NCI-H510A treated with DMSO at 0.1 percent for 48 hours (cell line): ENCODE data around the gene RAD51B.
A peak's percentile ranks its signal among the peaks of the same experiment; 100 is the strongest.

Experiments used
- DNase-seq: peaks from one replicate; lab custom pipeline; 2025; lab: John Stamatoyannopoulos, UW

The RAD51B gene

DNA sequence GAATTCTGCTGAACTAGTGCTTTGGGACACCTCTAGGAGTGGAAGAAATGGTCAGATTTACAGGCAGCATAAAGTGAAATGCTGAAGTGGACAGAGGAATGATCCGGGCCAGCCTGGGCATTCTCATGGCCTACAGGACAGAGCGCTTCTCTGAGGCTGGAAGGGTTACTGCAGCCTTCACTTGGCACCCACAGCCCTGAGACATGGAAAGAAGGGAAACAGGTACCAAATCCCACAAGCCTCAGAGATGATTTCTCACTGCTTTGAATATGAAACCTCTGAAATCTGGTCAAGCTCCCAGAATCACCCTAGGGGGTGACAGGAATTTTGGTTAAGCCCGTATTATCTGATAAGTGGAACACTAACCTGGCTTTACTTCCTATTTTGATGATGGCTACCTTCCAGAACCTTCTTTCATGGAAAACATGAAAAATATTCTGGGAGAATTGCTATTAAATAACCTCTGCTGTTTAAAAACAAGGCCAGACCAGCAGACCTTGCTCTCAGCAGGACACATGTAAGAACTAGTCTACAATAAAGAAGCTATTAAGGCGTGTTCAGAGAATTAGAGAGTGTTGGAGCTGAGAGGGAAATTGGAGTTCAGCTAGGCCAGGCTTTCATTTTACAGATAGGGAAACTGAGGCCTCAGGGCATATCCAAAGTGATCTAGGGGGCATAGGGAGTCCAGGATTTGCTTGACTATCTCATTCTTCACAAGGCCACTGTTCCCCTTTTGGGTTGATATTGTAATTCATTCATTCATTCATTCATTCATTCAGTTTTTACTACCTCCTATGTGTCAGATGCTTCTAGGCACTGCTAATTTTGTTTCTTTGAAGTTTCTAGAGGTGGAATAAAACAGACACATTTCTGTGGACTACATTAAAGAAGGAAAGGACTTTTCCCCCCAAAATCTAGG, 691.8 kb downstream of the RAD51B start:
- no peak for DNase-seq

DNA sequence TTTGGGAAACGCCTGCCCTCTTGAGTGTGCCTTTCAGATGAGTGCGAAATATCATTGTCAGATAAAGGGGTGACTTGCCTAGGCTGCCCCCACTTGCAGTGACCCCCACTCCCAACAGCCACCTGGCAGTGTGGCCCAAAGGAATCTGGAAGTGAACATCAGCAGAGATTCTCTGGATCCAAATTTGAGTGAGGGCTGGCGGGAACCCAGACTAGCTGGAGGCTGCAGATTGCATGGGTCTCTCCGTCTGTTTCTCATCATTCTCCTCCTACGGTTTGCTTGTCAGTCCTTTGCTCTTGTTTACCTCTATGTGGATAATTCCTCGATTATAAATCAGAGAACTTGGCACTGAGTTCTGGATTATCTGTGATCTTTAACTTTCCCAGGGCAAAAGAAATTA, 692.5 kb downstream of the RAD51B start:
- no peak for DNase-seq

DNA sequence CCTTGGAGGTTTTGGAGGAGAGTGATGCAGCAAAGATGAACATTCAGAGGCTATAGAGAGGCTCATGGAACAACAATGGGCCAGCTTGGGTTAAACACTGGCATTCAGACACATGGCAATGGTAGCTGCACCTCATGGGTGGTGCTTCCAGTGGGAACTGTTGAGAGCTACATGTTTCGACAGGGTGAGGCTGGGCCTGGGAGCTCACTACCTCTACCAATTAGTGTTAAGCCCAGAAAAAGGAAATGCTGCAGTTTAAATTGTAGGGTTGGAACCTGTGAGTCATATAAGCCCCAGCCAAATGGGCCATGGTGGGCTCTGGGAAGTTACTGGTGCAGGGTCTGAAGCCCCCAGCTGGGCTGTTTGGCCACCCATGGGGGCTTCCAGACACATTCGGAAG, 693.6 kb downstream of the RAD51B start:
- no peak for DNase-seq

DNA sequence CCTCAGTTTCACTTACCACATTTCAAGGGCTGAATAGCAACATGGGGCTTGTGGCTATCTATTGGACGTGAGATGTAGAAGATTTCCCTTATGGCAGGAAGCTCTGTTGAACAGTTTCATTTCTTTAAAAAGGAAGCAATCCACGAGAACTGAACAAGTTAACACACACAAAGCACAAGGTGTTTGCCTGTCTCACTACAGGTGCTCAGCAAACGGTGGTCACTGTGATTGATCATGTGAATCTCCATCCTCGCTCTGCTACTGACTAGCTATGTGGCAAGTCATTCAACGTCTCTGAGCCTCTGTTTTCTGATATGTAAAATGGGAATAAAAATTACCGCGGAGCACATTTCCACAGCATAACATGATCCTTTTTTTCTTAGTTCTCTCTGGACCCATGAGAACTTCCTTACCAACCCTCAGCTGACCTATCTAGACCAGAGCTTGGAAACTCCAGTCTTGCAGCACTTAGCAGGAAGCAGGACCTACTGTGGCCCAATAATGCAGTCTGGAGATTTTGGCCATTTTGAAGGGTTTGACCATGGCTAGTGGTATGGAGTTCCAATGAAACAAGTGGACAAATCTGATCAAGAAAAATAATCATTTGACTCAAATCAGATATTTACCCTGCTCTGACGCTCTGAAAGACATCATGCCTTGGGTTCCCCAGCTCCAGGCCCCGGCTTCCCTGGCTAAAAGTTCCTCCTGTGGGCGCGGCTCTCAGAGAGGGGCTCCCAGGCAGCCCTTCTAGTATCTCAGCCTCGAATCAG, 694.4 kb downstream of the RAD51B start:
- DNase-seq: no peak

DNA sequence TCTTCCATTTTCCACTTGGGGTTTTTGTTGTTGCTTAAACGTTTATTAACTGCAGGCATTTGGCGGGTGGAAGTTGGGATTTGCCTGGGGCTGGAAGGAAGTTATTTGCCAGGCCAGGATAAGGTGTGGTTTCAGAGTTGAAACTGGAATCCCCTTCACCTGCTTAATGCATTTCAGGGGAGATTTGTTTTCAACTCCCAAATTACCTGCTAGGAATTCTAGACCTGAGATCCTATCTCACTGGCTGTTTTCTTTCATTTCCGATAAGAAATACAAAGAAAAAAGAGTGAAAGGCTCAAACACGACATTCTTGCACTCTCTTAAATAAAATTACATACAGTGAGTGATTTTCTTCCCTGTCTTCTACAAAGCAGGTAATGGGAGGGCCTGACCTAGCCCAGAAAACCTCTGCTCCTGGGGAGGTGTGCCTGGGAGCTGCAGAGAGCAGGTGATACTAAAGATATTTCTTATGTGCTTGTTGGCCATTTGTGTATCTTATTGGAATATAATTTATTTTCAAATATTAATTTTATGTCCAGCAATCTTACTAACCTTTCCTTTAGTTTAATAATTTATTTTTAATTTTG, 695.1 kb downstream of the RAD51B start:
- DNase-seq: no peak

DNA sequence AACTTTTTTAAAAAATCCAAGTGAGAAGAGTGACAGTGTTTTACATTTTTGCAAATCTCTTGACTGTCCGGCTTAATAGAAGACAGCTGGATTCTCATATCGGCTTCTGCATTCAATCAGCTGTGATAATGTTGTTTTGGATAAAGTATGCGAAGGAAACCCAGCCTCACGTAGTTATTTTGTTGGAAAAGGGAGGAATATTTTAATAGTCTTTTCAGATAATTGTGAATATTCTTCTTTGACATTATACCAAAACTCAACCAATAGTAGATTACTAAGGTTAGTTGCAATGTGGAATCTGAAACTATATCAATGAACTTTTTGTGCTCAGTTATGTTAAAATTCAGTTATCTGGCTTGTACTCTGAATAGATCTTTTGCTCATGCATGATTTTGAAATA, 696.8 kb downstream of the RAD51B start:
- no peak for DNase-seq

DNA sequence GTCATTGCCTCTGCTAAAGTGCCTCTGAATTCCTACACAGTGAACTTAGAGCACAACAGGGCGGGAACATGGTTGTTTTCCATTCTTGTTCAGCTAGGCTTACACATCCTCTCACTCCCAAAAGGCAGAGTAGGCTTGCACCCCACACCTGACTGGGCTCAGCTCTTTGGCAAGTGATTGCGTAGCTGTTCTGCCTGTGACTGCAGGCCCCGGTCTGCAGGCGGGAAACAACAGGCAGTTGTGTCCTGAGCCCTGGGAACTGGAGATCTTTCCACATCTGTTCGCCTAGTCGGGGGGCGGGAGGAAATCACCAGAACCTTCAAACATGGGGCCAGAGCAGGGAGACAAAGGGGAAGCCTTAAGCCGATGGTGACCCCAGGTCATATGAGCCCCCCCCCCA, 698.6 kb downstream of the RAD51B start:
- DNase-seq: no peak

DNA sequence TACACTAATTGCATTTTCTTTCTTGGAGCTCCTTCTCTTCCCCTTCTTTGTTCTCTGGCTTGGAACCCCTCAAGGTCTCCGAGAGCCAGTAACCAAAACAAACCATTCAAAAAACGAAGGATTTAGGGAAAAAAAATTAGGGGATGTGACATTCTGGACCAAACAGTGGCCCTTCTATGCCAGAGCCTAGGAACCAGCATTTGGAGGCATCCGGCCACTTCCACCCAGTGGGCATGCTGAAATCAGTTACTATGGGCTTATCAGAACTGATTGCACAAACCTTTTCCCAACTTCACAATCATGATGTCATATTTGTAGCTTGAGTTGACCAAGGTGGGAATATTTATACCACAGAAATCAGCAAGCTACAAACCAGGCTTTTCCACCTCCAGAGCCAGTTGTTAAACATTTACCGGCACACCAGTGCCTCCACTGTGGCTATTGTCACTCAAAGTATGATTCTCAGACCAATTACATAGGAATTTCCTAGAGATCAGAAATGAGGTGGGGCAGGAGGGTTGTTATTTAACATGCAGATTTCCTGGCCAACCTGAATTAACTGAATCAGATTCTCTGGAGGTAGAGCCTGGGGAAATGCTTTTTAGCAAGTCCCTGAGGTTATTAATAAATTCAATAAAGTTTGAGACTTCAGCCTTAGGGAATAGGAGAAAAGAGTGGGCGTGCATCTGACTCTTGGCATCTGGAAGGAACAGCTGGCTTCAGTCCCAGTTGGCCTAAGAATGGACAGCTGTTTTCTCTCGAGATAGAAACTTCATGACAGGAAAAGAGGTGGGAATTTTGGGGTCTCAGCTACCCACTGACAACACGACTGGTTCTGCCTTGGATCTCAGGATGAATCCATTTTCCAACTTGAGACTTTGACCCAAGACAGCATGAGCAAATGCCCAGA, 699.4 kb downstream of the RAD51B start:
- no peak for DNase-seq

DNA sequence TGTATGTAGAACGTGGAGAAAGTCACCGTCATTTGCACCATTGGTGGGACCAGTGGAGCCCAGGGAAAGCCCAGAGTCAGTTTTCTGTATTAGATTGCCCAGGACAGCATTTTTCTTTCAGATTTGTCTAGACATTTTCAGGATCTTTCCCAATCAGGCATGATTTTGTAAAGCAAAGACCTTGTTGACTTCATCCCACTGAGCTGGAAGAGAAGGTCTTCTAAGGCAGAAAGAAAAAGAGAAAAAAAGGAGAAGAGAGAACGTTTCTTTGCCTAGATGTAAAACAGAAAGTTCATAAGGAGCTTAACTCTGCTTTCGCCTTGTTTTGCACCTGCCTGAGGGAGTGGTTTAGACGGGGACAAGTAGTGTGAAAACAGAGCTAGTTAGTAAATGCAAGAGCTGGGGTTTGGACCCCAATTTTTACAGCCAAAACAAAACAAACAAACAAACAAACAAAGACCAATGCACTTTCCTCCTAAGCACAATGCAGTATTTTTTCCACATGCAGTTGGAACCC, 700.1 kb downstream of the RAD51B start:
- no peak for DNase-seq

DNA sequence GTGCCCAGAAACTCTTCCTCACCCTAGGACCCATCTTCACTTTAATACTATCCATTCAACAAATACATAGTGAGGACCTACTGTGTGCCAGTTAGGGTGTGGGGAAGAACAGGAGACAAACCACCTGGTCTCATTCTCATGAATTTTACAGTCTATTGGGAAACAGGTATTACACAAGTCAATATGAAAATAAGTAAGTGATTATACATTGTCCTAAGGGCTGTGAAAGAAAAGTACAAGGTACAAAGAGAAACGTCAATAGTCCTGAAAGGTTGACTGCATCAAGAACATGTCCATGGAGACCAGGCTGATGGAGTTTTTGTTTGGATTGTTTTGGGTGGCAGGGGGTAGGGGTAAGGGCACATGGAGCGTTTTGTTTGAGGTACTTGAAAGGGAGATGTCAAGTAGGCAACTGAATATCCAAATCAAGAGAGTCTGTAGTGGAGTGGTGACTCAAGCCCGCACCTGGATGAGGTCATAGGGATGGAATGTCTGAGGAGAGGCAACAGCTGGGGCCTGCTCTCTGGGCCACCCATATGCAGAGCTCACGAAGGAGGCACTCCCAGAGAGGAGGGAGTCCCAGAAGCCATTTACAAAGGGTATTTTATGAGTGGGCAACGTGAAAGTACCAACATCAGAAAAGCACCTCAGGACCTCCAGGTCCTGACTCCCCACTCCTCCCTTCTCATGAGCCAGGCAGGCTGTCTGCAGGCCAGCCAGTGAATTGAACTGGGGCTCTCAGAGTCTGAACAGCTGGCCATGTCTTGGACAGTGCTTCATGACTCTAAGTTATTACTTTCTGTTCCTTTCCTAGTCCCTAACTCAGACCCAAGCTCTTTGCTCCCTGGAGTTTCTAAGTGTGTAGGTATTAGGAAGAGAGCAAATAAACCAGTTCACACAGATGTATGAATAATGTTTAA, 701.3 kb downstream of the RAD51B start:
- DNase-seq: peak; percentile 90

DNA sequence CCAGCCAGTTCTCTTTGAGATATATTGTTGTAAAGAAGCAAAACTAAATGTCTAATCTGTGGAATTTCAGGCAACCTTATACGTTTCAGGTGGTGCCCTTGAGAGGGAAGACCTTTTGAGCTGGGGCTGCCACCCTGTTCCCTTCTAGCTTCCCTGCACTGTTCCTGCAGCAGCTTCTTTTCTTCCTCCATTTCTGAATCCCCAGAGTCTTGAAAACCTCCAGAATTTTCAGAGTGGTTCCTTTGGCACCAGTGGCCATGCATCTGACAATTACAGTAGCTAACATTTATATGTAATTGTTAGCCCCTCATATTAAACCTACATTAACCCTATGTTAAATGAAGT, 702.0 kb downstream of the RAD51B start:
- DNase-seq: no peak

DNA sequence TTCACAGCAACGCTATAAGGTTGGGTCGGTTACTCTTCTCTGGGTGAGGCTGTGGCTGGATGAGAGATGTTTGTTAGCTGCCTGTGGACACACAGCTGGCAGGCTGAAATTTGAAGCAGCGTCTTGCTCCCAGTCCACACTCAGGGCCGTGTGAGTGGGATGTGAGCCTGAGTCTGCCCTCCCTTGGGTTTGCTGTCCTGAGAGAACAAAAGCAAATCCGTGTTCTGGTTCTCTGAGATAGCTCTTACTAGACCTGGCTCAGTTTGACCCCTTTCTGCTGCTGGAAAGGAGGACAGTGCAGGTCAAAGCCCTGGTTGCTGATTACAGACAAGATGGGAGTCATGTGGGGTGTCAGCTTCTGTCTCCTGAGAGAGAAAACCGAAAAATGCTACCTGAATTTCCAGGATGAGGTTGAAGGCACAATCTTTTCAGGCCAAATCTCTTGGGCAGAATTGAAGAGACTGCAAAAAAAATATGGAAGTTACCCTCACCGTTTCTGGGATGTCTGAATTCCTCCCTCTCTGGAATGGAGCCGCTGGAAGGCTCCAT, 702.5 kb downstream of the RAD51B start:
- no peak for DNase-seq

DNA sequence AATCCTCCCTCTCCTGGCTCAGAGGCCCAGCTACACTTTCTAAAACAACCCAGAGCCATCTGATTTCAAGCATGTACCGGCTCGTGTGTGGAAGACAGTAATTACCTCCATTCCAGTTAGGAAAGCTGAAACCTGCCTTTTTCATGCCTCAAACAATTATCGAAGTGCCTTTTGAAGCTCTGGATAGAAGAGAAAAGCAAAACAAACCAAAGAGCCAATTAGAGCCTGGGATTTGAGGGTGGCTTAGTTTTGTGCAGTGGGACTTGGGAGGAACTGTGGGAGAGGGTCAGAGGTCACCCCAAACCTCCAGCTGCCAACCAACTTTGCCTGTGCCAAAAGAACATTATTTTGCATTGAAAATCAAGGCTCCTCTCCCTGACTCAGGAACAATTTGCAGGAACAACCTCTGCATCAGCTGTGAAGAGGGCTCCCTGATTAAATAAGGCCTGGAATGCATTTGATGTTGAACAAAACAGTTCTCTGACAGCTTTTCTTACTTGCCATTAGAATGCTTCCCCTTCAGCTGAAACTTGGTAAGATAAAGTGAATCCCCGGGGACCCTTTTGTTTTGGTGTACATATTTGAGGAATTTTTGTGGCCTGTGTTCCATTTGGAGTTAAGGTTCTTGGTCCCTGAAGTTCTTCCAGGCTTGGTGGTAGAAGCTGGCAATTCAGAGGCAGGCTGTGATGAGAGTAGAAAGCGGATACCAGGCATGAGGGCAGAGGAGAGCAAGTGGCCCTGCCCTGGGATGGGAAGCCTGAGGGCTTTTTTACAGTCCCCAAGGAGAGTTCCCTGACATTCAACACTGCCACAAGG, 703.1 kb downstream of the RAD51B start:
- DNase-seq: no peak

DNA sequence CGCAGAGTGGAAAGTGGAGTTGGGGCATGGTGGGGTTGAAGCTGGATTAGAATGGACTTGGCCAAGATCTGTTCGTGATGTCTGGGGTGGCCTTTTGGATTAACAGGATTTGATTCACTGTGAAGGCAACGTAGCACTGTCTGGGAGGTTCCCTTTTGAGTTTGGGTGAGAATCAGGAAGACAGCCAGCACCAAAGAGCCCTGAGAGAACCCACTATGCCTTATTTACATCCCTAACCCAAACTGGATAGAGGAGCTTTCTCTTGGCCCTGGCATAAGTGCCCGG, 703.7 kb downstream of the RAD51B start:
- no peak for DNase-seq

DNA sequence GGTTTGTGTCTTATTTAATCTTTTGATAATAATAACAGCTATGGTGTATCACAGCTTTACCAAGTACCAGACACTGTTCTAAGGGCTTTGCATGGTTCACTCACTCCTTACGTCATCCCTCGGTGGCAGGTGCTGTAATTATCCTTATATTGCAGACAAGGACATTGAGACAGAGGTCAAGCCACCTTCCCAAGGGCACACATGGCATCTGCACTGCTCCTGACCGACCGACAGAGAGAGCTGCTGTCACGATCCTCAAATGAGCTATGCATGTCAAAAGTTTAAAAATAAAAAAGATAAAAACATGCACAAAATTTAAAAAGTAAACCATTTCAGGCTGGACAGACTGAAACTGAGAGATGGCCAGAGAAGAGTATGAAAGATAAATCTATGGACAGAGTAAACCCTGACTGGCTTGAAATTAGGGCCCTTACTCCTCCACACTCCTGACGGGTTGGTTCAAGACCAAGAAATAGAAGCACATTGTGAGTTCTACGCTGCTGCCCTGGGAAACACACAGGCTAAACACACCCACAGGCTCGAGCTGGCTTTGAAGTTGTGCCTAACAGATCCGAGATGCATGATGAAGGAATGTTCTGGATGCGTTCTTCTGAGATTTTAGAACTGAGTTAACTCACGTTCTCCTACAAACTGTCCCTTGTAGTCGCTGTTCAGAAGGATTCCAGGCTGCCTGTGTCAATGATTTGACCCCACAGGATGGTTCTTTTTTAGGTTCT, 704.6 kb downstream of the RAD51B start:
- no peak for DNase-seq

DNA sequence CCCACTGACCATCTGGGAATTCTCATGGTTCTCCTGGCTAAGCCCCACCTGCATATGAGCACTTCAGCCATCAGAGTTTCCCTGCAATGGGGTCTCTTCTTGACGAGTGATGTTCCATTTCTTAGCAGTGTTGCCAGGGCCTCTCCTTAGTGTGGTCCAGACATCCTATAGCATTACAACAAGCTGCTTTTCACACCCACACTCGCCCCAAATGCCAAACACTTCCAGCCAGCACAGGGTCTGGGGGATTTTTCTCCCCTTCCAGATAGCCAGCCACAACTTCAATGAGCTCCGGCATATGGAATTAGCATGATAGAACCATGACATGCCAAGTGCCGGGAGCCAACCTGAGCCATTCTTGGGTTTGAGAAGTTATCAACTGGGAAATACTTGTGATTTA, 705.9 kb downstream of the RAD51B start:
- no peak for DNase-seq

DNA sequence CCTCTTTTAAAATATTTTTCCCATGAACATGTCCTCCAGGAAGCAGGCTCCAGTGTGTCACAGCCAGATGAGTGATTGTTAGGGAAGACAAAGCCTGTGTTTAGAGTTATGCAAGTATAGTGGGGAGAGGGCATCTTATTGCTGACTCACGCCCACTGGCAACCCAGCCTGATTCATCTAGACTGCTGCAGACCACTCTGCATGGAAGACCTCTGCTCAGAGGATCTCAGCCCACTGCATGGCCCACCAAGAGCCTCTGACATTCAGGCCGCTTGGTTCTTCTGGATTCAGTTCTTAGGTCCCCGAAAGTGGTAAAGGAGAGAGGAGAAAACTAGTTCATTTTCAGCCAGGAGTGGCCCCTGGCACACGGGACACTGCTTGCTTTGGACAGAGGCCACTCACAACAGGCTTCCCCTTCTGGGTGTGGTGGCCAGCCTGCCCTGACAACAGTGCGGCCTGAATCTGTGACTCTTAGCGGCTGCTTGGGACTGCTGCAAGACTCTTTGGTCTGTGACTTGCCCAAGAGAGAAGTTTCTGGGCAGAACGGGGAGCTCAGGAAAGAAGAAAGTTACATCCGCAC, 707.0 kb downstream of the RAD51B start:
- DNase-seq: no peak

DNA sequence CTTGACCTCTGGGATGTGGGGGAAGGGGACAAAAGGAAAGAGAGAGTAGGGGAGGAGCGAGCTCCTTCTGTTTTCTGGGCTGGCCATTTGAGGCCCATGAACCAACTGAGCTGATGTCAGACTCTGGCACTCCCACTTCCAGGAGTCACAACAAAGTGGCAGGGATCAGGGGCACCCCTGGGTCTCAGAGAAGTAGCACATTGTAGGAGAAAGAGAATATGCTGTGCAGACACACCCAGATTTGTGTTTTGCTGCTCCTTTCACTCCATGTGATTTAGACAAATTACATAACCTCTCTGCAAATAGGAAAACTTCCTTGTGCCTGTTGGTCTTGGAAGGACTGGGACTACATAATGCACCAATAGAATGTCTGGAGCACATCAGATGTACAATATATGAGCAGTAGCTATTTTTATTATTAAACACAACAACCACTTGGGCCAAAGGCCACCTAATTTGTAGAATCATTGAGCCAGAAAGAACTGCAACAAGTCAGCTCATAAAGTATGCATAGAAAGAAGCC, 707.8 kb downstream of the RAD51B start:
- DNase-seq: no peak
